GM10266 (cell line): Measurements from ENCODE around the gene SEMA4B.

Experiments
- DNase-seq: peaks from one replicate; pipeline ENCODE4 v3.0.0; 2012; ENCODE audit errors: extremely low spot score
- CTCF ChIP-seq: IDR thresholded peaks from 2 replicates; pipeline ENCODE4 v1.5.1; 2012; ENCODE audit warnings: mild to moderate bottlenecking, low read depth; ENCODE audit not compliant: control insufficient read depth, insufficient read depth; ENCODE audit errors: missing control alignments

The SEMA4B gene

GRCh38 chr15:90191344-90191687 lies 9.8 kb upstream of the SEMA4B start:
- no peak for DNase-seq

GRCh38 chr15:90191794-90192509 lies 9.2 kb upstream of the SEMA4B start:
- no peak for DNase-seq
- no peak for TF ChIP-seq CTCF

More at GRCh38 chr15:90191344-90191687, 9.8 kb upstream of the SEMA4B start:
- TF ChIP-seq CTCF: no peak

- no peak for DNase-seq
- TF ChIP-seq CTCF: no peak
Measured at GRCh38 chr15:90192961-90193786, 8.0 kb upstream of the SEMA4B start.

GRCh38 chr15:90194655-90195054 lies 6.5 kb upstream of the SEMA4B start:
- TF ChIP-seq CTCF: no peak
- DNase-seq: no peak

- no peak for TF ChIP-seq CTCF
- DNase-seq: no peak
Measured at GRCh38 chr15:90200534-90201129, 498 bp upstream of the SEMA4B start.

GRCh38 chr15:90201944-90202375 lies 830 bp downstream of the SEMA4B start:
- no peak for TF ChIP-seq CTCF
- DNase-seq: no peak
